Measurements from ENCODE around the gene PXDN.

DNA sequence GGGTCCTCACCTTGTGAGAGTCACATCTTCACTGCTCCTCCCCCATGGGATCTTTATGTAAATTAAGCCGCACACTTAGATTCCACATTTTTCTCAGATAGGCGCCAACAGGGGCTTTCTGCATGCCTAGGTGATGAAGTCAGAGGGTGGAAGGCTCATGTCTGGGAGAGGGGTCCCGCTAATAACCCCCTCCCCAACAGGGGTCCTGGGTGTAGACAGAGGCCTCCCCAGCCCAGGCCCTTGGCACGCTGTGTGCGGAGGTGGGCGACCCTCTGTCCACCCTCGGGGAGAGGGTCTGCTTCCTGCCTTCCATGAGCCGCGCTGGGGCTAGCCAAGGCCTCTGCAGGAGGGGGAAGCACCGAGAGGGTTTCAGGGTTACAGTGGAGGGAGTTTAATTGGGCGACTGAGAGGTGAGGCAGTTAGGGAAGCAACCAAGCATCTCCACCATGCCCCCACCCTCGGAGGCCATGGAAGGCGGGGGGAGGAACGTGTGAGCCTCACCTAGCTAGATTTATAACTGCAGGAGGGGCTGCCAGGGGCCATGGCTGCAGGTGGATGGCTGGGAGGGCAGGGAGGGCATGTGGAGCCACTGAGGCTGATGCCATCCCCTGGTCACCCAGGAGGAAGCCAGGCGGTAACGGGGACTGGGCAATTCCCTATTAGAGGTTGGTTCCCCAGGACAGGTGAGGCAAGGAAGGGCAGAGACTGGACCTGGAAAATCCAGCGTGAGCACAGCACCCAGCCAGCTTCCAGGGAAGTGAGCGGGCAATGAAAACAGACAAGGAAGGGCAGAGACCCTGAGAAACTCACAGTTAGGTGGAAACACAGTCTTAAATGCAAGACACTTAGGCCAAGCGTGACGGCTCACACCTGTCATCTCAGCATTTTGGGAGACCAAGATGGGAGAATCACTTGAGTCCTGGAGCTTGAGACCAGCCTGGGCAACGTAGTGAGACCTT lies 7.7 kb upstream of the PXDN start:
- TF ChIP-seq POLR2A (IDR thresholded peaks at IDR 0.05) (no peak), EP300 (IDR thresholded peaks at IDR 0.05) (no peak)
- TF ChIP-seq, protein P1, sequence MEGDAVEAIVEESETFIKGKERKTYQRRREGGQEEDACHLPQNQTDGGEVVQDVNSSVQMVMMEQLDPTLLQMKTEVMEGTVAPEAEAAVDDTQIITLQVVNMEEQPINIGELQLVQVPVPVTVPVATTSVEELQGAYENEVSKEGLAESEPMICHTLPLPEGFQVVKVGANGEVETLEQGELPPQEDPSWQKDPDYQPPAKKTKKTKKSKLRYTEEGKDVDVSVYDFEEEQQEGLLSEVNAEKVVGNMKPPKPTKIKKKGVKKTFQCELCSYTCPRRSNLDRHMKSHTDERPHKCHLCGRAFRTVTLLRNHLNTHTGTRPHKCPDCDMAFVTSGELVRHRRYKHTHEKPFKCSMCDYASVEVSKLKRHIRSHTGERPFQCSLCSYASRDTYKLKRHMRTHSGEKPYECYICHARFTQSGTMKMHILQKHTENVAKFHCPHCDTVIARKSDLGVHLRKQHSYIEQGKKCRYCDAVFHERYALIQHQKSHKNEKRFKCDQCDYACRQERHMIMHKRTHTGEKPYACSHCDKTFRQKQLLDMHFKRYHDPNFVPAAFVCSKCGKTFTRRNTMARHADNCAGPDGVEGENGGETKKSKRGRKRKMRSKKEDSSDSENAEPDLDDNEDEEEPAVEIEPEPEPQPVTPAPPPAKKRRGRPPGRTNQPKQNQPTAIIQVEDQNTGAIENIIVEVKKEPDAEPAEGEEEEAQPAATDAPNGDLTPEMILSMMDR (IDR thresholded peaks at IDR 0.05), result no peak
